D721Med (cell line): ENCODE data around the gene RYR2.

Experiments
- DNase-seq: peaks from one replicate; pipeline ENCODE4 v3.0.0; 2011; ENCODE audit warnings: low spot score; ENCODE audit not compliant: insufficient read length
- FAIRE-seq: peaks from 2 replicates; lab custom pipeline; 2011; peaks lifted over from hg19 to GRCh38; lab: Jason Lieb, UNC
- TF ChIP-seq, protein P1 (sequence below): IDR thresholded peaks from 2 replicates; pipeline ENCODE4 v1.5.1; 2012; ENCODE audit warnings: mild to moderate bottlenecking, control low read depth; ENCODE audit not compliant: insufficient read depth; ENCODE audit errors: missing control alignments

Gene RYR2

DNA sequence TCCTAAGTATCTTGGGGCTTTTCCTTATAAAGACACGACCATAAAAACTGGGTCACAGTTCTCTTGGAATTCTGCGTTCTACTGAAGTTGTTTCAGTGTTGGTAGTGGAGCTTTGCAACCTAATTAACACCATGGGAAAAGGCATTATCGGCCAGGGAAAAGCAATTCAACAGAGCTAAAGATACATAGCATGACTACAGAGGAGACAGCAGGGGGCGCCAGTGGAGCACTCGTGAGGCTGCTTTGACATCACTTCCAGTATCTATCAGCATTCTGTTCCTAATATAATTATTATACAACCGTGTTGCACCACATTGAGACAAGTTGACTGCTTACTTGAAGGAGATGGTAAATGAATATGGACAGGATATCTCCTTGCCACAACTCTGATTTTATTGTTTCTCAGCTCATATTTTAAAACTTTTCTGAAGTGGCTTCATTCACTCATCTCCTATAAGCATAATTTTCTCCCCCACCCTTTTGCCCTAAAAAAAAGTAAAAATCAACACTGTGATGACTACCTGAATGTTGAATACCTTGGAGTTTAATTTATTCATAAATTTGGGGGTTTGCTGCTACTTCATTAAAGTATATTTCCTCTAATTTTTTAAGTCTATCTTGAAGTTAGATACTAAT, 809.3 kb downstream of the RYR2 start:
- TF ChIP-seq, protein P1, sequence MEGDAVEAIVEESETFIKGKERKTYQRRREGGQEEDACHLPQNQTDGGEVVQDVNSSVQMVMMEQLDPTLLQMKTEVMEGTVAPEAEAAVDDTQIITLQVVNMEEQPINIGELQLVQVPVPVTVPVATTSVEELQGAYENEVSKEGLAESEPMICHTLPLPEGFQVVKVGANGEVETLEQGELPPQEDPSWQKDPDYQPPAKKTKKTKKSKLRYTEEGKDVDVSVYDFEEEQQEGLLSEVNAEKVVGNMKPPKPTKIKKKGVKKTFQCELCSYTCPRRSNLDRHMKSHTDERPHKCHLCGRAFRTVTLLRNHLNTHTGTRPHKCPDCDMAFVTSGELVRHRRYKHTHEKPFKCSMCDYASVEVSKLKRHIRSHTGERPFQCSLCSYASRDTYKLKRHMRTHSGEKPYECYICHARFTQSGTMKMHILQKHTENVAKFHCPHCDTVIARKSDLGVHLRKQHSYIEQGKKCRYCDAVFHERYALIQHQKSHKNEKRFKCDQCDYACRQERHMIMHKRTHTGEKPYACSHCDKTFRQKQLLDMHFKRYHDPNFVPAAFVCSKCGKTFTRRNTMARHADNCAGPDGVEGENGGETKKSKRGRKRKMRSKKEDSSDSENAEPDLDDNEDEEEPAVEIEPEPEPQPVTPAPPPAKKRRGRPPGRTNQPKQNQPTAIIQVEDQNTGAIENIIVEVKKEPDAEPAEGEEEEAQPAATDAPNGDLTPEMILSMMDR = peak; percentile 72
- FAIRE-seq = peak; percentile 96
- DNase-seq = peak; percentile 52

- DNase-seq (no peak), FAIRE-seq (no peak)
- TF ChIP-seq, protein P1 = no peak
These were observed 810.4 kb downstream of the RYR2 start for GRCh38 chr1:237852342-237852741.

DNA sequence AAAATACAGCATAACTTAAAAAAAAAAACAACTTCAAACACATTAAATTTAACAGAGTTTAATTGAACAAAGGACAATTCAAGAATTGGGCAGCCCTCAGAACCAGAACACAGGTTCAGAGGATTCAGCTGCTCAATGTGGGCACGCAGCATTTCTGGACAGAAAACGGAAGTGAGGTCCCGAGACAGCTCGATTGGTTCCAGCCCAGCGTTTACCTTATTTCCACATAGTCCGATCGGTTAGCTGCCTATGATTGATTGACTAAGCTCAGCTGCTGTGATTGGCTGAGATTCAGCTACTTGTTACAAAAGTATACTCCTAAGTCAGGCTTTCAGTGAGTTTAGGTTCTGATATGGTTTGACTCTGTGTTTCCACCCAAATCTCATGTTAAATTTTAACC, 815.5 kb downstream of the RYR2 start:
- FAIRE-seq (no peak), DNase-seq (no peak)
- TF ChIP-seq, protein P1 = no peak

DNA sequence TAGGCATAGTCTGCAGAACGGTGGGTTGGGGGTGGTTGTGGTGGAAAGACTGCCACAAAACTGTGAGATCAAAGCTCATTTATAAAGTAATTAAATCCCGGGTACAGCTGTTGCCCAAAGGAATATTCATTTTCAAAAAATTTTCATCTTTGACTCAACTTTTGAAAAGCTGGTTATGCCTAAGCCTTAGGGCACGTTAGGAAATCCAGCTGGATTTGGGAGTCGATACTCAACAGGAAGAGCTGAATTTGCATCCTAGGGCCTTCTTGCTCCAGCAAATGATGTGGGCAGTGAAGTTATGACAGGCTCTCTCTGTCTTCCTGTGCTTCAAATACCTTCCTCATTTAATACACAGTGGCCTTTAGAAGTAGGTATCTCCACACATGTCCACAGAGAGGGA, 817.0 kb downstream of the RYR2 start:
- FAIRE-seq (no peak), DNase-seq (no peak)
- TF ChIP-seq, protein P1 = no peak

DNA sequence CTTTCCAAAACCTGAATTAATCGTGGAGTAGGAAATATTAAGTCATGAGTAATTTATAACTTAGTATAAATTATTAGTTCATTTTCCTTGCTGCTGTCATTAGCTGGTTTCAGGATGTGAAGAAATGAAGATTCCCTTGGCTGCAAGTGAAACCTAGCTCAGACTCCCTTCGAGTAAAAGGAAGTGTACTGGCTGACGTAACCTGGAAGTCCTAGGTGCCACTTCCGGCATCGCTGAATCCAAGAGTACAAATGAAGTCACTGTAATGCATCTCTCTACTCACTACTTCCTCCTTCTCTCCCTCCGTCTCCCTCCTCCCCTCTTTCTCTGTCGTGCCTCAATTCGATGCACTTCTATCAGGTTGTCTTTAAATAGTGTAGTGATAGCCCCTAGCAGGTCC, 820.0 kb downstream of the RYR2 start:
- DNase-seq = no peak
- no peak for FAIRE-seq

GRCh38 chr1:237863234-237863633, 821.2 kb downstream of the RYR2 start:
- TF ChIP-seq, protein P1 = no peak
- FAIRE-seq = no peak
- no peak for DNase-seq

More for the DNA sequence above, 820.0 kb downstream of the RYR2 start:
- TF ChIP-seq, protein P1 = no peak
